Fibroblast of mammary gland (primary cell): ENCODE data around the gene TRMT10B.

Source experiments
- DNase-seq: peaks from one replicate; pipeline ENCODE4 v3.0.0-alpha.2; 2010; ENCODE audit warnings: low read depth
- H3K4me3 ChIP-seq: 2 replicates; pipeline ENCODE4 v1.5.1; 2011; ENCODE audit warnings: low read depth, mild to moderate bottlenecking, low read length, moderate library complexity; ENCODE audit not compliant: control insufficient read depth
- TF ChIP-seq, protein P1 (sequence below): conservative IDR thresholded peaks from 2 replicates; pipeline ENCODE4 v1.5.1; 2011; ENCODE audit warnings: low read depth, low read length, inconsistent platforms; ENCODE audit not compliant: control insufficient read depth, insufficient read depth

The TRMT10B gene

DNA sequence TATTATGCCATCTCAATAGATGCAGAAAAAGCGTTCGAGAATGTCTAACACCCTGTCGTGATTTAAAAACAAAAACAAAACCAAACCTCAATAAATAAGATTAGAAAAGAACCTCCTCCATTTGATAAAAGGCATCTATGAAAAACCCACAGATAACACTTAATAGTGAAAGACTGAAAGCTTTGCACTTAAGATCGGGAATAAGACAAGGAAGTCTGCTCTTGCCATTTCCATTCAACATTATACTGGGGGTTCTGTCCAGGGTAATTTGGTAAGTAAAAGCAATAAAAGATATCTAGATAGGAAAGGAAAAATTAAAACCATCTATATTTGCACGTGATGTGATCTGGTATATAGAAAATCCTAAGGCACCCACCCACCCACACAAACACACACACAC is 38.5 kb downstream of the TRMT10B start:
- TF ChIP-seq, protein P1, sequence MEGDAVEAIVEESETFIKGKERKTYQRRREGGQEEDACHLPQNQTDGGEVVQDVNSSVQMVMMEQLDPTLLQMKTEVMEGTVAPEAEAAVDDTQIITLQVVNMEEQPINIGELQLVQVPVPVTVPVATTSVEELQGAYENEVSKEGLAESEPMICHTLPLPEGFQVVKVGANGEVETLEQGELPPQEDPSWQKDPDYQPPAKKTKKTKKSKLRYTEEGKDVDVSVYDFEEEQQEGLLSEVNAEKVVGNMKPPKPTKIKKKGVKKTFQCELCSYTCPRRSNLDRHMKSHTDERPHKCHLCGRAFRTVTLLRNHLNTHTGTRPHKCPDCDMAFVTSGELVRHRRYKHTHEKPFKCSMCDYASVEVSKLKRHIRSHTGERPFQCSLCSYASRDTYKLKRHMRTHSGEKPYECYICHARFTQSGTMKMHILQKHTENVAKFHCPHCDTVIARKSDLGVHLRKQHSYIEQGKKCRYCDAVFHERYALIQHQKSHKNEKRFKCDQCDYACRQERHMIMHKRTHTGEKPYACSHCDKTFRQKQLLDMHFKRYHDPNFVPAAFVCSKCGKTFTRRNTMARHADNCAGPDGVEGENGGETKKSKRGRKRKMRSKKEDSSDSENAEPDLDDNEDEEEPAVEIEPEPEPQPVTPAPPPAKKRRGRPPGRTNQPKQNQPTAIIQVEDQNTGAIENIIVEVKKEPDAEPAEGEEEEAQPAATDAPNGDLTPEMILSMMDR: no peak
- DNase-seq: no peak

DNA sequence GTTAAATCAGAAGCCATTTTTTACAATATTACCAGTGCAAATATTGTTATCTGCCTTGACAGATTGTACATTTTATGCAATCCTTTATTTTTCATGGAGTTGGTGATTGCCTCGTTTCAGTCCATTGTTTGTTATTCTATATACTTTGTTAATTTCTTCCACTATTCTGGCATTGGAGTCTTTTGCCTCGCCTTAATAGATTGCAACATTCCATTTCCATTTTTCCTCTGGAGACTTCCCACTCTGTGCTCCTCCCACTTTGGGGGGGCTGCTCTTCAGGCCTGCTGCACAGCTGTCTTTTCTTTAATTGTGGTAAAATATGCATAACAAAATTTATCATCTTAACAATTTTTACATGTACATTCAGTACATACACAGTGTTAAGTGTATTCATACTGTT is 42.6 kb downstream of the TRMT10B start:
- TF ChIP-seq, protein P1: no peak
- DNase-seq: no peak
- H3K4me3 ChIP-seq: no peak overlapping the region

More for the DNA sequence above, 38.5 kb downstream of the TRMT10B start:
- H3K4me3 ChIP-seq: no peak overlapping the region

DNA sequence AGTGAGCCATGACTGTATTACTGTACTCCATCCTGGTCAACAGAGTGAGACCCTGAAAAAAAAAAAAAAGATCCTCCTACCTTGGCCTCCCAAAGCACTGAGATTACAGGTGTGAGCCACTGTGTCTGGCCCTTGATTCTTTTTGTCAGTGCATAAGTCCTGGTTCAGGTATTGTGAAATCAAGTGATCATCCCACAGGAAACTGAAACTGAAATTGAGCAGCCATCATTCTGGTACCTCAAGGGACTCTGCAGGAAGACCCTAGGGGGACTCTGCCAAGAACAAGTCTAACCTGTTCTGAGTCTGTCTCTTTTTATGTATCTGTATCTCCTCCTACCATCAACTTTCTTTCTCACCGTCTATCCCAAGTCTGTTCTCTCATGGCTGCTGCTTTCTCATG is 45.1 kb downstream of the TRMT10B start:
- H3K4me3 ChIP-seq: no peak overlapping the region
- TF ChIP-seq, protein P1: no peak
- no peak for DNase-seq

DNA sequence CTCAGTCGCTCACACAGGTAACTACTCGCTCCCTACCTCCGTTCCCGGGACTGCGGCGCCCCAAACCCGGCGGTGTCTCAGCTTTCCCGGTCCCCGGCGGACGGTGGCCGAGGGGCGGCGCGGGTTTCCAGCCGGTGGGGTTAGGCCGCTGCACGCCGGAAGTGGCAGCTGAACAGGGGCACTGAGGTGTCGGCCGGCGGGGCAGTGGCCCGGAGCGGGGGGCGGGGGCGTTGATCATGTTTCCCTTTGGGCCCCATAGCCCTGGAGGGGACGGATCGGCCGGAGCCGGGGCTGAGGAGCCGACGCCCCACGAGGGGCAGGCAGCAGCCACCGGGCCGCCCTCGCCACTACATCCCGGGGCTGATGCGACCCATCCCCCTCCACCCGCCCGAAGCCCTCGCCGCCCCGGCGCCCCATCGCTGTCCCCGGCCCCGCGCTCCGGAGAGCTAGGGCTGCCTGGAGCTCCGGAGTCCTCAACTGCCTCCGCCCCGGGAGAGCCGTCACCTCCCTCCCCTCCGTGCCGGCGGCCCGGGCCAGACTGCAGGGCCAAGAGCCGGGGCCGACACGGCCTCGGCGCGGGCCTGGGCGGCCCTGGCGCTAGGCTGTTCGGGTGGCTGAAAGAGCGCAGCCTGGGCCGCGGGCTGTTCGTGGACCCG is 47.2 kb downstream of the TRMT10B start, which contains the start of gene DCAF10:
Gene DCAF10 (plus strand): TSS at position 167 of the 656 bp plus-strand sequence. CDS start 70 bp downstream, at position 237.
- peak; percentile 76 for DNase-seq
- TF ChIP-seq, protein P1: no peak

DNA sequence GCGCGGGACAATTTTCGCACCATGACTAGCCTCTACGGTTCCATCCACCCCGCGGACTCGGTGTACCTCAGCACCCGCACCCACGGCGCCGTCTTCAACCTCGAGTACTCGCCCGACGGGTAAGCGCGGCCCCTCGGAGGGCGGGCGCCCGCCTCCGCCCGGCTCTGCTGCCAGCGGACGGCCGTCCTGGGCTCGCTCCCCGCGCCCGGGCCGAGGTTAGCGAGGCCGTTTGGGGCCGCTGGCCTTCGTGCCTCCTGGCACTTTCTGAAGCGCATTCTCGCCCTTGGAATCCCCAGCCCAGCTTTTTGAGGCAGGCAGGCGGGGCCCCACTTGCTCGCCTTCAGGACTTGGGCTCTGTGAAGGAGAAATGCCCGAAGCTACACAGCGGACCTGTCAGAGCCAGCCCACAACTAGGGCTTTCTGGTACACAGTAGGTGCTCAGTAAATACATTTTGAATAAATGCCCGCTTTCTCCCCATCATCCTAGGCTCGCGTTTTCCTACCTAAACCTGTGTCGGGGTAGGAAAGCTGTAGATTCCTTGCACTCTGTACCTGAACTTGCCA is 47.8 kb downstream of the TRMT10B start:
- peak overlapping the region; percentile 96 for H3K4me3 ChIP-seq
- DNase-seq: peak; percentile 15
- TF ChIP-seq, protein P1: no peak

More for the DNA sequence above, 47.2 kb downstream of the TRMT10B start, which contains the start of gene DCAF10:
- peak within 1 kb of the TSS; percentile 96 for H3K4me3 ChIP-seq

DNA sequence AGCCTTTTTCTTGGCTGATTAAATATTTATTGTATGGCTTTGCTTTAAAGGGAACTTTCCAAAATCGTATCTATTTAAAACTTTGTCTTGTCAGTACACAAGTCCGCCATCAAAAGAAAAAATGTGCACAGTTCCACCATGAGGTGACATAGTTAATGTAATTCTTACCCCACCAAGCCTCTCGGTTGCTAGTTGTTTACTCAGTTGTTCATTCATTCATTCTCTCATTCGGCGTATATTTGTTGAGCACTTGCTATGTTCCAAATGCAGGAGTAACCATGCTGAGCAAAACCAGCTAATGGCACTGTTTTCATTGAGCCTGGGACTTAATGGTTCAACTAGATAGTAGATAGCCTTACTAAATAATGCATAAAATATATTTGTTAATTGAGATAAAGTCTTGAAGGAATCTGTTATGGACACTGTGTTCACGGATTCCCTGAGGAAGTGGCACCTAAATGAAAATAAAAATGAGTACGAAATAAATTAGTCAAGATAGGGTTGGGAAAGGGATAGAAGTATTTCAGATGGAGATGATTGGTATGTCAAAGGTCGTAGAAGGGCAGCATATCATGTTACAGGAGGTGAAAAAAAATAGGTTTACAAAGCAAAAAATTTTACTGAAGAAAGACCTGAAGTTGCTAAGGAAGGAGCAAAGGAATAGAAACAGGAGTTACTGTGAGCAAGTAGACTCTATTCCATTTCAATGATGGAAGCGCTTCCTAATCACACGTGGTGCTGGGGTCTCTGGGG is 48.5 kb downstream of the TRMT10B start:
- TF ChIP-seq, protein P1: no peak
- H3K4me3 ChIP-seq: peak overlapping the region; percentile 96
- no peak for DNase-seq
